PC-3 (cell line): Measurements from ENCODE around the gene MYL1. TPM values are rescaled to one million over a fixed set of nuclear protein-coding genes. Genes with fewer than 3 reads are reported as not detected.

Source experiments
- ATAC-seq: fragments of 200-7000 bp; cut with Tn5 transposase; 2 replicates; pipeline ENCODE4 v1.9.1; 2020; ENCODE audit warnings: mild to moderate bottlenecking, moderate library complexity
- BruUV-seq: library from RNA; stranded (reverse); fragments of 400-500 nt; replicated peaks from 2 replicates; lab custom pipeline; 2021; lab: Mats Ljungman, UMichigan
- CTCF ChIA-PET: fragments of 300-600 bp; sonication (Branson Sonifier 250); formaldehyde crosslinking; loops from one replicate; lab custom pipeline; 2022; ENCODE audit warnings: antibody characterized with exemption; lab: Charles Lee
- POLR2A ChIA-PET: fragments of 300-600 bp; sonication (Branson Sonifier 250); formaldehyde crosslinking; loops from one replicate; lab custom pipeline; 2022; ENCODE audit warnings: antibody characterized with exemption; ENCODE audit not compliant: unreplicated experiment; lab: Charles Lee
- DNase-seq: peaks from one replicate; pipeline ENCODE4 v3.0.0-alpha.2; 2015
- H2AFZ ChIP-seq: fragments of 300-600 bp; sonication (generic); 2 replicates; pipeline ENCODE4 v1.6.0; 2016; ENCODE audit warnings: antibody characterized with exemption, low read length
- H3F3A ChIP-seq: fragments of 300-600 bp; sonication (generic); one replicate; pipeline ENCODE4 v1.6.0; 2017; ENCODE audit warnings: antibody characterized with exemption, low read length, control low read depth, mild to moderate bottlenecking; ENCODE audit not compliant: unreplicated experiment
- H3K27ac ChIP-seq: fragments of 300-600 bp; sonication (generic); 2 replicates; pipeline ENCODE4 v1.5.1; 2016; ENCODE audit warnings: mild to moderate bottlenecking, low read length
- H3K27me3 ChIP-seq: fragments of 300-600 bp; sonication (generic); 2 replicates; pipeline ENCODE4 v1.6.1; 2016; ENCODE audit warnings: low read length, mixed read lengths
- H3K36me3 ChIP-seq: fragments of 300-600 bp; sonication (generic); 2 replicates; pipeline ENCODE4 v1.6.1; 2016; ENCODE audit warnings: low read depth, mixed run types, low read length, mixed read lengths
- H3K4me1 ChIP-seq: fragments of 300-600 bp; sonication (generic); 2 replicates; pipeline ENCODE4 v1.5.1; 2016; ENCODE audit warnings: low read length; ENCODE audit not compliant: insufficient read depth
- H3K4me2 ChIP-seq: fragments of 300-600 bp; sonication (generic); 2 replicates; pipeline ENCODE4 v1.6.0; 2016; ENCODE audit warnings: low read length
- H3K4me3 ChIP-seq: fragments of 300-600 bp; sonication (generic); 2 replicates; pipeline ENCODE4 v1.5.1; 2016; ENCODE audit warnings: mild to moderate bottlenecking, low read length, mixed read lengths
- H3K79me2 ChIP-seq: fragments of 300-600 bp; sonication (generic); 2 replicates; pipeline ENCODE4 v1.6.1; 2017; ENCODE audit warnings: low read length, mixed read lengths
- H3K9ac ChIP-seq: fragments of 300-600 bp; sonication (generic); 2 replicates; pipeline ENCODE4 v1.6.0; 2016; ENCODE audit warnings: mild to moderate bottlenecking, low read length
- H3K9me2 ChIP-seq: fragments of 300-600 bp; sonication (generic); replicated peaks from 2 replicates; pipeline ENCODE4 v1.6.1; 2016; ENCODE audit warnings: mixed run types, low read length, mixed read lengths
- H3K9me3 ChIP-seq: fragments of 300-600 bp; sonication (generic); 2 replicates; pipeline ENCODE4 v1.6.1; 2016; ENCODE audit warnings: low read length, mixed read lengths
- H4K20me1 ChIP-seq: fragments of 300-600 bp; sonication (generic); 2 replicates; pipeline ENCODE4 v1.6.1; 2016; ENCODE audit warnings: low read length, mixed read lengths
- EZH2 ChIP-seq: fragments of 300-600 bp; sonication (generic); IDR thresholded peaks from one replicate; pipeline ENCODE4 v1.6.1; 2017; ENCODE audit warnings: antibody characterized with exemption, mild to moderate bottlenecking, low read length; ENCODE audit not compliant: unreplicated experiment
- EZH2phosphoT487 ChIP-seq: fragments of 300-600 bp; sonication (generic); IDR thresholded peaks from 2 replicates; pipeline ENCODE4 v1.6.1; 2018; ENCODE audit warnings: mild to moderate bottlenecking, antibody characterized with exemption, low read length, borderline replicate concordance
- intact Hi-C: fragments of 100-400 bp; cut with micrococcal nuclease; formaldehyde crosslinking; loops from 2 replicates; pipeline ENCODE4 v1.9.0; 2023
- total RNA-seq: library from RNA; depleted of rRNA; stranded (reverse); fragments of >200 nt; gene quantifications from 2 replicates; pipeline ENCODE4 v1.2.3, GENCODE V29; 2014
- TF ChIP-seq, protein P1 (sequence below): fragments of 300-600 bp; sonication (generic); conservative IDR thresholded peaks from 2 replicates; pipeline ENCODE4 v1.5.1; 2017; ENCODE audit warnings: antibody characterized with exemption, low read depth, mild to moderate bottlenecking, low read length

The MYL1 gene
- total RNA-seq, 1 experiment from 2014 or later: not detected

- ChIA-PET CTCF (no interaction called here), POLR2A (no interaction called here)
- Histone ChIP-seq H3K27ac (no peak overlapping the region), H3K9me3 (no peaks in the 10 kb centered on the region), H4K20me1 (no peaks in the 10 kb centered on the region), H3K9me2 (no peaks in the 10 kb centered on the region), H3K4me2 (no peak overlapping the region), H3K79me2 (no peaks in the 10 kb centered on the region), H3K27me3 (peaks cover 21% of the 10 kb centered on the region; the same call in 1 of the 2 replicates), H2AFZ (no peak overlapping the region), H3K4me3 (no peak overlapping the region), H3F3A (no peaks in the 10 kb centered on the region), H3K36me3 (no peaks in the 10 kb centered on the region), H3K4me1 (no peaks in the 10 kb centered on the region), H3K9ac (no peak overlapping the region)
- DNase-seq (no peak), ATAC-seq (no peak)
- no TSS peak for BruUV-seq
- intact Hi-C loops: no loop called here
- TF ChIP-seq EZH2phosphoT487 (no peak), EZH2 (no peak)
- TF ChIP-seq, protein P1, sequence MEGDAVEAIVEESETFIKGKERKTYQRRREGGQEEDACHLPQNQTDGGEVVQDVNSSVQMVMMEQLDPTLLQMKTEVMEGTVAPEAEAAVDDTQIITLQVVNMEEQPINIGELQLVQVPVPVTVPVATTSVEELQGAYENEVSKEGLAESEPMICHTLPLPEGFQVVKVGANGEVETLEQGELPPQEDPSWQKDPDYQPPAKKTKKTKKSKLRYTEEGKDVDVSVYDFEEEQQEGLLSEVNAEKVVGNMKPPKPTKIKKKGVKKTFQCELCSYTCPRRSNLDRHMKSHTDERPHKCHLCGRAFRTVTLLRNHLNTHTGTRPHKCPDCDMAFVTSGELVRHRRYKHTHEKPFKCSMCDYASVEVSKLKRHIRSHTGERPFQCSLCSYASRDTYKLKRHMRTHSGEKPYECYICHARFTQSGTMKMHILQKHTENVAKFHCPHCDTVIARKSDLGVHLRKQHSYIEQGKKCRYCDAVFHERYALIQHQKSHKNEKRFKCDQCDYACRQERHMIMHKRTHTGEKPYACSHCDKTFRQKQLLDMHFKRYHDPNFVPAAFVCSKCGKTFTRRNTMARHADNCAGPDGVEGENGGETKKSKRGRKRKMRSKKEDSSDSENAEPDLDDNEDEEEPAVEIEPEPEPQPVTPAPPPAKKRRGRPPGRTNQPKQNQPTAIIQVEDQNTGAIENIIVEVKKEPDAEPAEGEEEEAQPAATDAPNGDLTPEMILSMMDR: no peak
Measured at GRCh38 chr2:210262036-210262435, 52.9 kb downstream of the MYL1 start.

GRCh38 chr2:210259687-210260086 is 55.3 kb downstream of the MYL1 start:
- Histone ChIP-seq H3K79me2 (no peaks in the 10 kb centered on the region), H3K4me3 (no peak overlapping the region), H3K27ac (no peak overlapping the region), H3K9me2 (no peaks in the 10 kb centered on the region), H3K36me3 (no peaks in the 10 kb centered on the region), H4K20me1 (no peaks in the 10 kb centered on the region), H3K27me3 (peaks cover 21% of the 10 kb centered on the region; the same call in 1 of the 2 replicates), H3K9ac (no peak overlapping the region), H3F3A (no peaks in the 10 kb centered on the region), H3K4me1 (no peaks in the 10 kb centered on the region), H3K9me3 (no peaks in the 10 kb centered on the region), H3K4me2 (no peak overlapping the region), H2AFZ (no peak overlapping the region)
- intact Hi-C loops: no loop called here
- no peak for DNase-seq
- no peak for ATAC-seq
- ChIA-PET CTCF (no interaction called here), POLR2A (no interaction called here)
- no TSS peak for BruUV-seq
- no peak for TF ChIP-seq EZH2phosphoT487
- no peak for TF ChIP-seq EZH2
- TF ChIP-seq, protein P1: no peak

GRCh38 chr2:210252699-210253606 is 62.0 kb downstream of the MYL1 start:
- Histone ChIP-seq H3K4me1 (no peaks in the 10 kb centered on the region), H3K27ac (no peak overlapping the region), H3K9ac (no peak overlapping the region), H3K27me3 (peaks cover 18% of the 10 kb centered on the region), H4K20me1 (no peaks in the 10 kb centered on the region), H3K4me3 (no peak overlapping the region), H3F3A (no peaks in the 10 kb centered on the region), H3K4me2 (no peak overlapping the region), H3K9me2 (no peaks in the 10 kb centered on the region), H3K79me2 (no peaks in the 10 kb centered on the region), H3K9me3 (no peaks in the 10 kb centered on the region), H3K36me3 (no peaks in the 10 kb centered on the region), H2AFZ (no peak overlapping the region)
- ChIA-PET POLR2A (no interaction called here), CTCF (no interaction called here)
- intact Hi-C loops: no loop called here
- BruUV-seq: no TSS peak
- no peak for TF ChIP-seq EZH2
- TF ChIP-seq, protein P1: no peak
- no peak for TF ChIP-seq EZH2phosphoT487
- ATAC-seq (no peak), DNase-seq (no peak)
